Retina (tissue), 1 donor: ENCODE results near the gene FXYD4.
"Not testable (repeated sequence)": the region's sequence is repeated elsewhere in the genome, so short reads cannot be mapped to it uniquely, and the experiment has no call there.

ENCODE experiments used
- DNase-seq: peaks from one replicate; pipeline ENCODE4 v3.0.0-alpha.2; 2016

FXYD4 gene

DNA sequence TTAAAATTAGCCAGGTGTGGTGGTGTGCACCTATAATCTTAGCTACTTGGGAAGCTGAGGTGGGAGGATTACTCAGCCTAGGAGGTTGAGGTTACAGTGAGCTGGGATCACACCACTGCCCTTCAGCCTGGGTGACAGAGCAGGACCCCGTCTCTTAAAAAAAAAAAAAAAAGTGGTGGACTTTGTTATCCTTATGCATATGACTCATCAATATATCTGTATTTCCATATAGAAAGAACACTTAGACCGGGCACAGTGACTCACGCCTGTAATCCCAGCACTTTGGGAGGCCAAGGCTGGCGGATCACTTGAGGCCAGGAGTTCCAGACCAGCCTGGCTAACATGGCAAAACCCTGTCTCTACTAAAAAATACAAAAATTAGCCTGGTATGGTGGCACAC lies 50.5 kb downstream of the FXYD4 start:
- DNase-seq, result not testable (repeated sequence)

DNA sequence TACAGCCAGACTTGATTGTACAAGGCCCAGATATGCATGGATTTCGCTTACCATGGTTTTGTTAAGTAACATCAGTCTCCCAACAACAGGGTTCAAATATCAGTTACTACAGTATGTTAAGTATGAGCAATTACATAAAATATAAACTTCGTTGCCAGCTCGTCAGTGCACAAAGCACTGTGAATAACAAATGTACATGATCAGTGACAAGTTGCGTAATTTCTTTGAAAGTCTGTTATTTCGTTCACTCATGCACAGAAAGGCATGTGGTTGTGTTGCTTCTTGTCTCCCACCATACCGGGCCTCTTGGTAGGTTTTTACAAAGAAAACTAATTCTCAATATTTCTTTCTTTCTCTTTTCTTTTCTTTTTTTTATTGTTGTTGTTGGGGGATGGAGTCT lies 53.0 kb downstream of the FXYD4 start:
- no peak for DNase-seq
